ENCODE data around the gene PRICKLE1.

Gene PRICKLE1

GRCh38 chr12:42448841-42449240 is 140.7 kb downstream of the PRICKLE1 start:
- no peak for DNase-seq (ENCODE audit: low read depth)

GRCh38 chr12:42447371-42447786 is 142.2 kb downstream of the PRICKLE1 start:
- no peak for DNase-seq (ENCODE audit: low read depth)

- DNase-seq (ENCODE audit: low read depth), result no peak
These were observed 142.8 kb downstream of the PRICKLE1 start for GRCh38 chr12:42446761-42447160.

- DNase-seq (ENCODE audit: low read depth), result no peak
These were observed 143.7 kb downstream of the PRICKLE1 start for GRCh38 chr12:42445891-42446290.

- no peak for DNase-seq (ENCODE audit: low read depth)
These were observed 145.2 kb downstream of the PRICKLE1 start for GRCh38 chr12:42444192-42444943.

- DNase-seq (ENCODE audit: low read depth), result no peak
These were observed 146.7 kb downstream of the PRICKLE1 start for GRCh38 chr12:42442888-42443287.

- DNase-seq (ENCODE audit: low read depth), result no peak
These were observed 147.2 kb downstream of the PRICKLE1 start for GRCh38 chr12:42442311-42442759.

- no peak for DNase-seq (ENCODE audit: low read depth)
These were observed 148.9 kb downstream of the PRICKLE1 start for GRCh38 chr12:42440608-42441007.

- DNase-seq (ENCODE audit: low read depth), result no peak
These were observed 156.9 kb downstream of the PRICKLE1 start for GRCh38 chr12:42432517-42433140.

- no peak for DNase-seq (ENCODE audit: low read depth)
These were observed 160.7 kb downstream of the PRICKLE1 start for GRCh38 chr12:42428850-42429249.

- no peak for DNase-seq (ENCODE audit: low read depth)
These were observed 162.8 kb downstream of the PRICKLE1 start for GRCh38 chr12:42426746-42427145.

- no peak for DNase-seq (ENCODE audit: low read depth)
These were observed 166.8 kb downstream of the PRICKLE1 start for GRCh38 chr12:42422785-42423184.

- no peak for DNase-seq (ENCODE audit: low read depth)
These were observed 167.4 kb downstream of the PRICKLE1 start for GRCh38 chr12:42421844-42422779.

- no peak for DNase-seq (ENCODE audit: low read depth)
These were observed 169.2 kb downstream of the PRICKLE1 start for GRCh38 chr12:42420395-42420794.

GRCh38 chr12:42410340-42410739 is 179.2 kb downstream of the PRICKLE1 start:
- no peak for DNase-seq (ENCODE audit: low read depth)

GRCh38 chr12:42409471-42409870 is 180.1 kb downstream of the PRICKLE1 start:
- no peak for DNase-seq (ENCODE audit: low read depth)

GRCh38 chr12:42407306-42407705 is 182.2 kb downstream of the PRICKLE1 start:
- no peak for DNase-seq (ENCODE audit: low read depth)
